NCI-H1048 (cell line): ENCODE results near the gene CDC25A.
"Not testable (repeated sequence)": the region's sequence is repeated elsewhere in the genome, so short reads cannot be mapped to it uniquely, and the experiment has no call there.

Source experiments
- DNase-seq: peaks from one replicate; lab custom pipeline; 2025; lab: John Stamatoyannopoulos, UW

CDC25A gene

GRCh38 chr3:48140936-48141603, 47.1 kb downstream of the CDC25A start:
- DNase-seq, result no peak

- no peak for DNase-seq
Measured at GRCh38 chr3:48140336-48140757, 47.9 kb downstream of the CDC25A start.

GRCh38 chr3:48137425-48137999, 50.7 kb downstream of the CDC25A start:
- no peak for DNase-seq

GRCh38 chr3:48135552-48136495, 52.4 kb downstream of the CDC25A start:
- DNase-seq, result no peak

GRCh38 chr3:48130321-48130904, 57.8 kb downstream of the CDC25A start:
- no peak for DNase-seq

- DNase-seq, result no peak
Measured at GRCh38 chr3:48129921-48130320, 58.3 kb downstream of the CDC25A start.

- no peak for DNase-seq
Measured at GRCh38 chr3:48128774-48129173, 59.4 kb downstream of the CDC25A start.

- no peak for DNase-seq
Measured at GRCh38 chr3:48125886-48126622, 62.2 kb downstream of the CDC25A start.

- no peak for DNase-seq
Measured at GRCh38 chr3:48125013-48125705, 63.1 kb downstream of the CDC25A start.

GRCh38 chr3:48123346-48123745, 64.9 kb downstream of the CDC25A start:
- DNase-seq, result no peak

GRCh38 chr3:48122504-48122903, 65.7 kb downstream of the CDC25A start:
- no peak for DNase-seq

- no peak for DNase-seq
Measured at GRCh38 chr3:48120223-48120622, 68.0 kb downstream of the CDC25A start.

- DNase-seq, result no peak
Measured at GRCh38 chr3:48119505-48120193, 68.6 kb downstream of the CDC25A start.

GRCh38 chr3:48118928-48119327, 69.3 kb downstream of the CDC25A start:
- DNase-seq, result no peak

- DNase-seq, result no peak
Measured at GRCh38 chr3:48118322-48118721, 69.9 kb downstream of the CDC25A start.

- no peak for DNase-seq
Measured at GRCh38 chr3:48112813-48113212, 75.4 kb downstream of the CDC25A start.

- DNase-seq, result not testable (repeated sequence)
Measured at GRCh38 chr3:48112108-48112791, 76.0 kb downstream of the CDC25A start.

- no peak for DNase-seq
Measured at GRCh38 chr3:48110463-48110862, 77.8 kb downstream of the CDC25A start.

- DNase-seq, result no peak
Measured at GRCh38 chr3:48107227-48107626, 81.0 kb downstream of the CDC25A start.
